H9 (cell line): ENCODE data around the gene LMBR1. TPM values are rescaled to one million over a fixed set of nuclear protein-coding genes. Genes with fewer than 3 reads are reported as not detected.

Source experiments
- DNase-seq: peaks from one replicate; pipeline ENCODE4 v3.0.0-alpha.2; 2017
- H2AFZ ChIP-seq: one replicate; pipeline ENCODE4 v1.6.1; 2013; ENCODE audit warnings: mild to moderate bottlenecking, low read length, control low read depth, moderate library complexity
- H2AK5ac ChIP-seq: 2 replicates; pipeline ENCODE4 v1.6.1; 2013; ENCODE audit warnings: low read length, control low read depth, mixed read lengths; ENCODE audit not compliant: insufficient read length
- H2BK120ac ChIP-seq: one replicate; pipeline ENCODE4 v1.6.1; 2013; ENCODE audit warnings: low read depth, mild to moderate bottlenecking, low read length, control low read depth, inconsistent platforms; ENCODE audit not compliant: poor library complexity, severe bottlenecking
- H2BK12ac ChIP-seq: 2 replicates; pipeline ENCODE4 v1.6.1; 2013; ENCODE audit warnings: low read length, control low read depth, mixed read lengths, low read depth; ENCODE audit not compliant: insufficient read length
- H2BK15ac ChIP-seq: 2 replicates; pipeline ENCODE4 v1.6.1; 2013; ENCODE audit warnings: low read depth, low read length, control low read depth
- H2BK20ac ChIP-seq: one replicate; pipeline ENCODE4 v1.6.1; 2013; ENCODE audit warnings: low read depth, mild to moderate bottlenecking, low read length, control low read depth, inconsistent platforms; ENCODE audit not compliant: poor library complexity, severe bottlenecking
- H2BK5ac ChIP-seq: 2 replicates; pipeline ENCODE4 v1.6.1; 2013; ENCODE audit warnings: low read length, control low read depth, mixed read lengths; ENCODE audit not compliant: insufficient read length
- H3K14ac ChIP-seq: 2 replicates; pipeline ENCODE4 v1.6.1; 2013; ENCODE audit warnings: low read length, control low read depth; ENCODE audit not compliant: insufficient read depth
- H3K18ac ChIP-seq: 2 replicates; pipeline ENCODE4 v1.6.1; 2013; ENCODE audit warnings: low read depth, mild to moderate bottlenecking, mixed read lengths, low read length, control low read depth; ENCODE audit not compliant: insufficient read length
- H3K23ac ChIP-seq: 2 replicates; pipeline ENCODE4 v1.6.1; 2013; ENCODE audit warnings: low read length, control low read depth, mixed read lengths, low read depth; ENCODE audit not compliant: insufficient read length
- H3K23me2 ChIP-seq: 2 replicates; pipeline ENCODE4 v1.6.1; 2013; ENCODE audit warnings: low read depth, mild to moderate bottlenecking, mixed read lengths, low read length, control low read depth; ENCODE audit not compliant: insufficient read length, poor library complexity, severe bottlenecking
- H3K27ac ChIP-seq: 2 replicates; pipeline ENCODE4 v1.5.1; 2013; ENCODE audit warnings: low read length, control low read depth, mixed read lengths, low read depth; ENCODE audit not compliant: insufficient read length
- H3K27me3 ChIP-seq: 2 replicates; pipeline ENCODE4 v1.6.1; 2013; ENCODE audit warnings: low read length, control low read depth, inconsistent platforms; ENCODE audit not compliant: insufficient read depth
- H3K4ac ChIP-seq: 2 replicates; pipeline ENCODE4 v1.6.1; 2013; ENCODE audit warnings: low read depth, mild to moderate bottlenecking, control low read depth, inconsistent platforms, low read length, moderate library complexity
- H3K4me1 ChIP-seq: 2 replicates; pipeline ENCODE4 v1.6.1; 2013; ENCODE audit warnings: low read length, control low read depth, inconsistent platforms; ENCODE audit not compliant: insufficient read depth
- H3K4me2 ChIP-seq: 2 replicates; pipeline ENCODE4 v1.6.1; 2013; ENCODE audit warnings: low read length, control low read depth, mixed read lengths; ENCODE audit not compliant: insufficient read length, insufficient read depth
- H3K56ac ChIP-seq: 2 replicates; pipeline ENCODE4 v1.6.1; 2013; ENCODE audit warnings: low read depth, mild to moderate bottlenecking, mixed read lengths, low read length, control low read depth; ENCODE audit not compliant: insufficient read length
- H3K79me1 ChIP-seq: 2 replicates; pipeline ENCODE4 v1.6.1; 2013; ENCODE audit warnings: low read depth, mild to moderate bottlenecking, moderate library complexity, low read length, control low read depth, inconsistent platforms; ENCODE audit not compliant: insufficient read depth, poor library complexity, severe bottlenecking
- H3K79me2 ChIP-seq: 2 replicates; pipeline ENCODE4 v1.6.1; 2013; ENCODE audit warnings: low read length, control low read depth, inconsistent platforms; ENCODE audit not compliant: insufficient read depth
- H3K9ac ChIP-seq: 2 replicates; pipeline ENCODE4 v1.6.1; 2013; ENCODE audit warnings: low read length, control low read depth, mixed read lengths; ENCODE audit not compliant: insufficient read length; ENCODE audit errors: extremely low read depth
- H3K9me3 ChIP-seq: one replicate; pipeline ENCODE4 v1.6.1; 2013; ENCODE audit warnings: low read depth, low read length, inconsistent platforms; ENCODE audit not compliant: control insufficient read depth
- H3T11ph ChIP-seq: one replicate; pipeline ENCODE4 v1.6.1; 2013; ENCODE audit warnings: mild to moderate bottlenecking, low read length, control low read depth, inconsistent platforms
- H4K20me1 ChIP-seq: one replicate; pipeline ENCODE4 v1.6.1; 2013; ENCODE audit not compliant: control insufficient read depth, insufficient read length, insufficient read depth
- H4K5ac ChIP-seq: 2 replicates; pipeline ENCODE4 v1.6.1; 2013; ENCODE audit warnings: low read depth, mild to moderate bottlenecking, mixed read lengths, low read length, control low read depth; ENCODE audit not compliant: insufficient read length
- H4K8ac ChIP-seq: replicated peaks from 2 replicates; pipeline ENCODE4 v1.6.1; 2013; ENCODE audit warnings: low read length, control low read depth, mixed read lengths, low read depth; ENCODE audit not compliant: insufficient read length
- H4K91ac ChIP-seq: 2 replicates; pipeline ENCODE4 v1.6.1; 2013; ENCODE audit warnings: low read depth, mild to moderate bottlenecking, moderate library complexity, mixed read lengths, low read length, control low read depth; ENCODE audit not compliant: insufficient read length
- H3K27ac Mint-ChIP-seq, 3 experiments: 2 replicates in 2 of 3; 3 replicates in 1 of 3; pipeline ENCODE4 v1.8.0; 2020 to 2021; ENCODE audit warnings: mixed read lengths in 3 of 3, mild to moderate bottlenecking in 1 of 3, moderate library complexity in 1 of 3
- H3K27me3 Mint-ChIP-seq: 2 replicates; pipeline ENCODE4 v1.8.0; 2021; ENCODE audit warnings: low read depth, mild to moderate bottlenecking, moderate library complexity, mixed read lengths
- H3K36me3 Mint-ChIP-seq, 3 experiments: 2 replicates in 2 of 3; 3 replicates in 1 of 3; pipeline ENCODE4 v1.8.0; 2020 to 2021; ENCODE audit warnings: low read depth in 3 of 3, mixed read lengths in 3 of 3; ENCODE audit not compliant: insufficient read depth in 1 of 3
- H3K4me1 Mint-ChIP-seq, 2 experiments: 2 replicates each; pipeline ENCODE4 v1.8.0; 2020; ENCODE audit warnings: mixed read lengths in 2 of 2
- H3K4me3 Mint-ChIP-seq, 2 experiments: 2 replicates in 1 of 2; 3 replicates in 1 of 2; pipeline ENCODE4 v1.8.0; 2020 to 2021; ENCODE audit warnings: mild to moderate bottlenecking in 2 of 2, mixed read lengths in 2 of 2, moderate library complexity in 1 of 2
- H3K9me3 Mint-ChIP-seq, 2 experiments: 2 replicates in 1 of 2; 3 replicates in 1 of 2; pipeline ENCODE4 v1.8.0; 2020; ENCODE audit warnings: mild to moderate bottlenecking in 2 of 2, mixed read lengths in 2 of 2, moderate library complexity in 1 of 2
- CTCF ChIP-seq: fragments of 200-600 bp; sonication (generic); conservative IDR thresholded peaks from 3 replicates; pipeline ENCODE4 v1.8.0; 2021; ENCODE audit warnings: antibody characterized with exemption, mild to moderate bottlenecking
- WGBS: extraction: QIAGEN DNeasy Blood & Tissue Kit; methylation state at CpG from one replicate; pipeline ENCODE4 v1.1.7; 2013; ENCODE audit warnings: missing lambda C conversion rate, low lambda C conversion rate, mixed read lengths; ENCODE audit not compliant: insufficient read length; ENCODE audit errors: extremely low coverage; 5-methylcytosine and 5-hydroxymethylcytosine counted together
- total RNA-seq: library from RNA; stranded (reverse); gene quantifications from 2 replicates; pipeline ENCODE4 v1.2.1, GENCODE V29; 2021

The LMBR1 gene
- total RNA-seq, 1 experiment from 2014 or later, result 62.3 TPM

GRCh38 chr7:156640257-156640948, 252.6 kb downstream of the LMBR1 start, which contains the start of gene RNF32:
RNF32 (plus strand) TSS chr7:156640774; CDS start chr7:156643878, 3,104 bp downstream.
- H2AK5ac ChIP-seq, result no peak within 1 kb of the TSS
- no peak within 1 kb of the TSS for H4K8ac ChIP-seq
- DNase-seq, result peak; percentile 97
- H2BK20ac ChIP-seq, result no peak within 1 kb of the TSS
- no peak within 1 kb of the TSS for H3T11ph ChIP-seq
- WGBS, result no CpG with 5 or more reads among the region's 85 CpGs
- no peak within 1 kb of the TSS for H4K91ac ChIP-seq
- no peaks in the 10 kb centered on the region for H3K79me1 ChIP-seq
- H3K23ac ChIP-seq, result no peak within 1 kb of the TSS
- no peak within 1 kb of the TSS for H3K27ac ChIP-seq
- H3K79me2 ChIP-seq, result no peaks in the 10 kb centered on the region
- H3K4me2 ChIP-seq, result peak within 1 kb of the TSS; percentile 87
- Mint-ChIP-seq H3K27me3 (peaks cover 21% of the 10 kb centered on the region), H3K27ac (peak within 1 kb of the TSS; percentile 50 to 93 (median 85); a peak in 6 of 7 replicates), H3K4me3 (peak within 1 kb of the TSS; percentile 83 to 91), H3K9me3 (peaks cover 7 to 8% of the 10 kb centered on the region in 2 experiments; a peak in 4 of 5 replicates), H3K4me1 (peaks cover 16 to 30% of the 10 kb centered on the region in 2 experiments), H3K36me3 (peaks cover 6 to 12% (median 8%) of the 10 kb centered on the region in 3 experiments; a peak in 5 of 7 replicates)
- H4K20me1 ChIP-seq, result no peaks in the 10 kb centered on the region
- no peak within 1 kb of the TSS for H3K4ac ChIP-seq
- peak within 1 kb of the TSS; percentile 44 for H3K9ac ChIP-seq
- peak within 1 kb of the TSS; percentile 69 for H3K18ac ChIP-seq
- H2BK5ac ChIP-seq, result no peak within 1 kb of the TSS
- TF ChIP-seq CTCF, result no peak
- H3K14ac ChIP-seq, result peak within 1 kb of the TSS; percentile 91
- no peak within 1 kb of the TSS for H2AFZ ChIP-seq
- H3K4me1 ChIP-seq, result no peaks in the 10 kb centered on the region
- H2BK12ac ChIP-seq, result no peak within 1 kb of the TSS
- no peak within 1 kb of the TSS for H3K56ac ChIP-seq
- no peak within 1 kb of the TSS for H2BK120ac ChIP-seq
- H3K23me2 ChIP-seq, result peaks cover 15% of the 10 kb centered on the region
- no peaks in the 10 kb centered on the region for H3K9me3 ChIP-seq
- H3K27me3 ChIP-seq, result no peaks in the 10 kb centered on the region
- H2BK15ac ChIP-seq, result no peak within 1 kb of the TSS
- H4K5ac ChIP-seq, result no peak within 1 kb of the TSS
